GM10266 (cell line): ENCODE measurements around the gene PBRM1.

ENCODE experiments used
- DNase-seq: peaks from one replicate; pipeline ENCODE4 v3.0.0; 2012; ENCODE audit errors: extremely low spot score
- TF ChIP-seq, protein P1 (sequence below): IDR thresholded peaks from 2 replicates; pipeline ENCODE4 v1.5.1; 2012; ENCODE audit warnings: mild to moderate bottlenecking, low read depth; ENCODE audit not compliant: control insufficient read depth, insufficient read depth; ENCODE audit errors: missing control alignments

PBRM1 gene

DNA sequence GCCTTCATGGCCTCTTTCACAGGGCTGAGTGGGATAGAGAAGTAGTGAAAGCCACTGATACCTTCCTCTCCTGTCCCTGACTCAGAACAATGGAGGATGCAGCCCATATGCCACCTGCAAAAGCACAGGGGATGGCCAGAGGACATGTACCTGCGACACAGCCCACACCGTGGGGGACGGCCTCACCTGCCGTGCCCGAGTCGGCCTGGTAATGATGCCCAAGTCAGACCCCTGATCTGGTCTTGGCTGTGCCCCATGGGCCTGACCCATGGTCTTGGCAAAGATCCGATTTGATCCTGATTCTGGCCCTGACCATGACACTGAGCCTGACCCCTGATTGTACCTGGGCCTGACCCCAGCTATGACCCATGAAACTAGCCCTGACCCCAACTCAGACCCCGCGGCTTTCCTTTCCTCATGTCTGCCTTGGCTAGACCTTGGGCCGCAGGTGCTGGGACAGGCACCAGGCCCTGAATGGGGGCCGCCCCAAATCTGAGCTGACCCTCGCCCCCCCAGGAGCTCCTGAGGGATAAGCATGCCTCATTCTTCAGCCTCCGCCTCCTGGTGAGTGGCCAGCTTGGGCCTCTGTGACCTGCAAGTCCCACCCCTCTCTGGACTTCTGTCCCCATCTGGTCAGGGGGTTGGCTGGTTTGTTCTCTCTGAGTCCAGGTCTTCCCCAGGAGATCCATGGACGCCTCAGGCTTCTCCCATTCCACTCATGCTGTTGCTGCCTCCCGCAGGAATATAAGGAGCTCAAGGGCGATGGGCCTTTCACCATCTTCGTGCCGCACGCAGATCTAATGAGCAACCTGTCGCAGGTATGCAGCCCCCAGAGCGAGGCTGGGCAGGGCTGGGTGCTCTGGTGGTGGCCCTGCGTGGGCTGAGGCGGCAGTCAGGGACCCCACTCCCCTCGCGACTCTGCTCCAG is 167.7 kb downstream of the PBRM1 start:
- no peak for DNase-seq
- TF ChIP-seq, protein P1, sequence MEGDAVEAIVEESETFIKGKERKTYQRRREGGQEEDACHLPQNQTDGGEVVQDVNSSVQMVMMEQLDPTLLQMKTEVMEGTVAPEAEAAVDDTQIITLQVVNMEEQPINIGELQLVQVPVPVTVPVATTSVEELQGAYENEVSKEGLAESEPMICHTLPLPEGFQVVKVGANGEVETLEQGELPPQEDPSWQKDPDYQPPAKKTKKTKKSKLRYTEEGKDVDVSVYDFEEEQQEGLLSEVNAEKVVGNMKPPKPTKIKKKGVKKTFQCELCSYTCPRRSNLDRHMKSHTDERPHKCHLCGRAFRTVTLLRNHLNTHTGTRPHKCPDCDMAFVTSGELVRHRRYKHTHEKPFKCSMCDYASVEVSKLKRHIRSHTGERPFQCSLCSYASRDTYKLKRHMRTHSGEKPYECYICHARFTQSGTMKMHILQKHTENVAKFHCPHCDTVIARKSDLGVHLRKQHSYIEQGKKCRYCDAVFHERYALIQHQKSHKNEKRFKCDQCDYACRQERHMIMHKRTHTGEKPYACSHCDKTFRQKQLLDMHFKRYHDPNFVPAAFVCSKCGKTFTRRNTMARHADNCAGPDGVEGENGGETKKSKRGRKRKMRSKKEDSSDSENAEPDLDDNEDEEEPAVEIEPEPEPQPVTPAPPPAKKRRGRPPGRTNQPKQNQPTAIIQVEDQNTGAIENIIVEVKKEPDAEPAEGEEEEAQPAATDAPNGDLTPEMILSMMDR = no peak

DNA sequence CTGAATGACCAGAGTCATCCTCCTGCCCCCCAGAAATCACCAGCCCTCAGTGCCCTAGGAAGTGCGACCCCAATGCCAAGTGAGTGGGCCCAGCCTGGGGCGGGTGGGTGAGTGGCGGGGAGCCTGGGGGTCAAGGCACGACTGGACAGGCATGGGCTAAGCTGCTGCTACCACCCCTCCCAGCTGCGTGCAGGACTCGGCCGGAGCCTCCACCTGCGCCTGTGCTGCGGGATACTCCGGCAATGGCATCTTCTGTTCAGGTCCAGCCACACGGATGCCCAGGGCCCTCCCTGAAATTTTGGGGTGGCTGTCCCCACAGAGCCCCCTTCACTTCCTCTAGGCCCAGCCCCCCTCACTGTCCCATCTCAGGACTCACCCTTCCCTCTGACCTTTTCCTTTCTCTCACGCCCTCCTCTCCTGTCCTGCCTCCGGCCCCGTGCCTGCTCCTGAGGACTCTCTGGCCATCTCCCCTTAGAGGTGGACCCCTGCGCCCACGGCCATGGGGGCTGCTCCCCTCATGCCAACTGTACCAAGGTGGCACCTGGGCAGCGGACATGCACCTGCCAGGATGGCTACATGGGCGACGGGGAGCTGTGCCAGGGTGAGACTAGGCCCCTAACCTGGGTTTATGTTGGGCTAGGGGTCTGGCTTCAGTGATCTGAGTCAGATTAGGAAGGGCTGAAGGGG is 169.1 kb downstream of the PBRM1 start:
- no peak for DNase-seq
- TF ChIP-seq, protein P1 = no peak

DNA sequence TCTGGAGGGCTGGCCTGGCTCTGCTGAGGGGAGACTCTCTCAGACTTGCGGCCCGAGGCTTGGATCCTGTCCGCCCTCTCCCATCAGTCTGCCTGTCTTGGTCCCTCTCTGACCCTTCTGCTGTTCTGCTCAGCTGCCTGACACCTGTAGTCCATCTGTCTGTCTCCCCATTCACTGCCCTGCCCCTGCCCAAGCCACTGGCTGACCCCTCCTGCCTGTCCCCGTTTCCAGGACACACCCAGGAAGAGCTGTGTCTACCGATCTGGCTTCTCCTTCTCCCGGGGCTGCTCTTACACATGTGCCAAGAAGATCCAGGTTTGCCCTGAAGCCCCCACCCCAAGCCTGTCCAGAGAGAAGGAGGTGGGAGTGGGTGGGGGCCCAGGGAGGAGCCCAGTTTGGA is 170.5 kb downstream of the PBRM1 start:
- TF ChIP-seq, protein P1 = no peak

DNA sequence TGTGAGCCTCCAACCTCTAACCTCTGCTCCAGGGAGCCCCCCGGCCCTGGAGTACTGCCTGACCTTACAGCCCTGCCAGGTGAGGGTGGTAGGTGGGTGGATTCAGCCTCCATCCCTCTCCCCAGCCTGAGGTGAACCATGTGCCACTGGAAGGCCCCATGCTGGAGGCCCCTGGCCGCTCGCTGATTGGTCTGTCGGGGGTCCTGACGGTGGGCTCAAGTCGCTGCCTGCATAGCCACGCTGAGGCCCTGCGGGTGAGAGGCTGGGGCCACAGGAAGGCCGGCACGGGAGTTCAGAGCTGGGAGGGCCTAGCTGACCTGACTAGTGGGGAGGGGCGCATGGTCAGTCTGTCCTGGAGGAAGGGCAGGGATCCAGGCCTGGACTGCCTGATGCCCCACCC is 171.1 kb downstream of the PBRM1 start:
- TF ChIP-seq, protein P1 = no peak
- no peak for DNase-seq

More for the DNA sequence above, 170.5 kb downstream of the PBRM1 start:
- DNase-seq = no peak

DNA sequence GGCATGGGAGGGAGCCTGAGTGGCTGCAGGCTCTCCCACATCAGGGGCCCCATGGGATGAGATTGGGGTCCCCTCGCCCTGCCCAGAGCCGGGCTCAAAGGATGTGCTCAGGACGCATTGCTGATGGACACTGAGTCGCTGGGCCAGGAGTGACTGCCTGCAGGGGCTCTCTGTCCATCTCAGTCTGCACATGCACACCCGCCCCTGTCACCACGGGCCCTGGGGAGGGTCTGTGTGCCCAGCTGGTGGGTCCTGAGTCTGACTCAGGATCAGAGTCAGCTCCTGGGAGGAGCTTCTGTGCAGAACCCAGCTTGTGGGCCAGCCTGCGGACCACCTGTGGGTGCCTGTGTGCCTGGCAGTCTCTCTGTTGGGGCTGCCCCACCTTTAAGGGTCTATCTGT is 172.4 kb downstream of the PBRM1 start:
- TF ChIP-seq, protein P1 = no peak
- no peak for DNase-seq

DNA sequence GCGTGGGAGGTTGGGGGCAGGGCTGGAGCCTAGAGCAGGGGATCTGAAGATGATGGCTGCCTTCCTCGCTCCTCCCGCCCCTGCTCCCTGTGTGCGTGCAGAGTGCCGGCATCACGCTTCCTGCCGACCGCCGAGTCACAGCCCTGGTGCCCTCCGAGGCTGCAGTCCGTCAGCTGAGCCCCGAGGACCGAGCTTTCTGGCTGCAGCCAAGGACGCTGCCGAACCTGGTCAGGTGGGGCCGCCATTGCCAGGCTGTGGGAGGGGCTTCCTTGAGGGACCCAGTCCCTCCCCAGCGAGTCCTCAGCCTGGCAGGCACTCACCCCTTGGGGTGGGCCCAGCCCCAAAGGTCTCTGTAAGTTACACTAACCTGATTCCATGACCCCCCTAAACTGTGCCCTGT is 173.0 kb downstream of the PBRM1 start:
- no peak for DNase-seq
- TF ChIP-seq, protein P1 = no peak

DNA sequence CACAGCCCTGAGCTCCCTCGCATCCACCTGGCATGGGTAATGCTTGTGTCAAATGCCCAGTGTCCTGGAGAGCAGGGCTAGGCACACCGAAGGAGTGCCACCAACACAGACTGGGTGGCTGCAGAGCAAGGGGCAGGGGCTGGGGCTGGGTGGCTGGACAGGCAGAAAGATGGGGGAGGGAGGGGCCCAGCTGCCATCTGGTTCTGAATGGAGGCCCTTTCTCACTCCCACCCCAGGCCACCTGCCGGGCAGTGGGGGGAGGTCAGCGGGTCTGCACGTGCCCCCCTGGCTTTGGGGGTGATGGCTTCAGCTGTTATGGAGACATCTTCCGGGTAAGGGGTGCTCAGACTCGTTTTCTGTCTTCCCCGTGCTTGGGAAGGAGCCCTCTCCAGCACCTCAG is 173.6 kb downstream of the PBRM1 start:
- TF ChIP-seq, protein P1 = no peak
- no peak for DNase-seq
